Naive B cell (primary cell): ENCODE results near the gene MFAP3. TPM values are rescaled to one million over a fixed set of nuclear protein-coding genes. Genes with fewer than 3 reads are reported as not detected.

Source experiments
- polyA plus RNA-seq, 6 donors: library from polyadenylated mRNA; unstranded; fragments of 300-500 nt; fragmentation: Illumina TruSeq; gene quantifications; one replicate each; pipeline ENCODE4 v1.2.3, GENCODE V29; 2021; ENCODE audit warnings: low read depth in 6 of 6

MFAP3 gene
- polyA plus RNA-seq, 6 donors from 2014 or later: 5.3 to 16.7 (median 6.5) TPM

Other genes with a start within 250 kb of the MFAP3 start
- 10 to 100 TPM; 16.3 to 29.4 (median 20.0) TPM for gene FAM114A2, start 57 bp upstream of the MFAP3 start, polyA plus RNA-seq
- 10 to 100 TPM; 13.6 to 29.3 (median 19.7) TPM for gene GALNT10, start 151.8 kb downstream of the MFAP3 start, polyA plus RNA-seq